ENCODE results near the gene FAM184B.
A peak's percentile ranks its signal among the peaks of the same experiment; 100 is the strongest.

FAM184B gene

DNA sequence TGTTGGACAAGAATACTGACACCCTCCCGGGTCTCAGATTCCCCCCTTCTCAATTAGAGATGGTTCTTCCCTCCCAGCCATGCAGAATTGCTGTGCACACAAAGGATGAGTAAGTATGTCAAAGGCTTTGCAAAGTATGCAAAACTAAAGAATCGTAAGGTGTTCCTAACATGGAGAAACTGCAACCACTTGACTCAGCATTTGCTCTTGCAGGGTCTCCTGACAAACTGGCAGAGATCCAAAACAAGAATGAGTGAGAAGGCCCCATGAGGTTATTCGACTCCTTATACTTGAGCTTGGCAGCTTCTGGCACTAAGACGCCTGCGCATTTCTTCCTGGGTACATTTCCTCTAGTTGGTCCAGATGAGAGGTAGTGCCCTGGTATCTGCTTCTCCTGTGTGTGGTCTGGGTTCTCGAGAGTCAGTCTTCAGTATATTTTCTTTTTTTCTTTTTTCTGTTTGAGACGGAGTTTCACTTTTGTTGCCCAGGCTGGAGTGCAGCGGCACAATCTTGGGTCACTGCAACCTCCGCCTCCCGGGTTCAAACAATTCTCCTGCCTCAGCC, 8.2 kb downstream of the FAM184B start:
- DNase-seq (ENCODE audit: low read depth in 2 of 2), result no peak

DNA sequence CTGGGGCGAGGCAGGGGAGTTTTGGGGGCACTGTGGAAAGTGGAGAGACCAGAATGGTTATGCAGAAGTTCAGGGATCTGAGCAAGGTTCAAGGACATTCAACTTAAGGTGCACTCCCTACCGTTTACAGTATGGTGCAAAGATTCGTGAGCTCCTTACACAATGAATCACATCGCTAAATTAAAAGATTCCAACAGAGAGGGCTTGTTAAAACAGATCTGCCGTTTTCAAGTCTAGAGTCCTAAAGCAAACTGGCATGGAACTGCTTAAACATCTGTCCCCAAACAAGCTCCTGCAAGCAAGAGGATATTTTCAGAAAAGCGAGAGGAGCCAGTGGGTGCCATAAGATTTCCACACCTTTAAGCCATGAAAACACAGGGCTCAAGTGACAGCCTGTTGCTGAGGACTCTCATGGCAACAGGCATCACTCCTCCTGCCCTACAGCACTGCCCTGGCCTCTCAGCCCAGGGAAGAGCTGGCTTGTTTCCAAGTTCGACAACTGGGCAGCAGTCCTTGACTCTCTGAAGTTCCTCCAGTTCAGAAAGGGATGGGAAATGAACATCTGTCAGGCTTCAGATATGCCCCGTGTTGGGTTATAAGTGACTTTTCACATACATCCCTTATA, 10.0 kb downstream of the FAM184B start:
- no peak for DNase-seq (ENCODE audit: low read depth in 2 of 2)

DNA sequence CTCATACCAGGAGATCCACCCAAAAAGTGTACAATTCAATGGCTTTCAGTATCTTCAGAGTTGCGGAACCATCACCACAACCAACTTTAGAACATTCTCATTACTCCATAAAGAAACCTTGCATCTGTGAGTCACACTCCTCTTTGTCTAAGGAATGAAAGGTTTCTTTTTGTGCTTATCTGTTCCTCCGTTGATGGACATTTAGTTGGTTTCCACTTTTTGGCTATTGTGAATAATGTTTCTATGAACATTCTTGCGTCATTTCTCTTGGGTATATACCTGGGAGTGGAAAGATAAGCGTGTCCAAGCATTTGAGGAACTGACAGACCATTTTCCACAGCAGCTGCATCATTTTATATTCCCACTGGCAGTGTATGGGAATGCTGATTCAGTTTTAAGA, 10.6 kb downstream of the FAM184B start:
- DNase-seq (ENCODE audit: low read depth in 2 of 2), result no peak

DNA sequence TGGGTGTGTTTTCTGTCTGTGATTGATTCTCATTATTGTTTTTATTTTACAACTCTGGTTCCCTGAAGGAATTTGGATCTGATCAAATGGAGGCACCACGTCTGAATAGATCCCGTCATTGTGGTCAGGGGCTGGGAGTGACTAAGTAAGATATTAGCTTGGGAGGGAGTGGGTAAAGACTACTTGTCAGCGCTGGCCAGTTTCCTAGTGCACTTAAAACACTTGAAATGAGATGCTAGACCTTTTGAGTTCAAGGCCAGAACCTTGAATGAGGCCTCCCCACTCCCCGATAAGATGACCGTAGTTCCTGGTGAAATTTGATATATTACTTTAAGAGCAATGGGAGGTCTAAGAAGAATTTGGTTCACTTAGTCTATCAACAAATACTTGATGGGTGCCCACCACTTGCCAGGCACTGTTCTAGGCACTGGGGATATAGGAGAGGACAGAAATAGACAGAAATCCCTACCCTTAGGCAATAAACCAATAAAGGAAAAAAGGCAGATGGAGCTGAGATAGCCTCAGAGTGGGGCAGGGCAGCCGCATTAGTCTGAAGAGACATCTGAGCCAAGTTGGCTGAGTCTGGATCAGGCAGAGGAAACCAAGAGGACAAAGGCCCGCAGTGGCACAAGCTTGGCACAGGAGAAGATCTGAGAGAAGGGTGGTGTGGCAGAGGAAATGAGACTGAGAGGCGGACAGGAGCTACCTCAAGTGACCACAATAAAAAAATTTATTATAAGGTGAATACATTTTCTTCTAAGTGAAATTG, 11.8 kb downstream of the FAM184B start:
- no peak for DNase-seq (ENCODE audit: low read depth in 2 of 2)

DNA sequence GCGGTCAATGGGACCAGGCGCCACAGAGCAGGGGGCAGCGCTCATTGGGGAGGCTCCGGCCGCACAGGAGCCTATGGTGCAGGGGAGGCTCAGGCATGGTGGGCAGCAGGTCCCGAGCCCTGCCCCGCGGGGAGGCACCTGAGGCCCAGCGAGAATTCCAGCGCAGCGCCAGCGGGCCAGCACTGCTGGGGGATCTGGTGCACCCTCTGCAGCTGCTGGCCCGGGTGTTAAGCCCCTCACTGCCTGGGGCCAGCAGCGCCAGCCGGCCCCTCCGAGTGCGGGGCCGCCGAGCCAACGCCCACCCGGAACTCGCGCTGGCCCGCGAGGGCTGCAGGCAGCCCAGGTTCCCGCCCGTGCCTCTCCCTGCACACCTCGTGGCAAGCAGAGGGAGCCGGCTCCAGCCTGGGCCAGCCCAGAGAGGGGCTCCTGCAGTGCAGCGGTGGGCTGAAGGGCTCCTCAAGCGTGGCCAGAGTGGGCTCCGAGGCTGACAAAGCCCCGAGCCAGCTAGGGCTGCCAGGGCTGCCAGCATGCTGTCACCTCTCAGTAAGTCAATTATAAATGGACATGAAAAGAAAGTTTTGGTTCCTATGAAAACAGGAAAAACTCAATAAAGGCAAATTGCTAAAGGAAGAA, 14.5 kb downstream of the FAM184B start:
- DNase-seq (ENCODE audit: low read depth in 2 of 2), result no peak

DNA sequence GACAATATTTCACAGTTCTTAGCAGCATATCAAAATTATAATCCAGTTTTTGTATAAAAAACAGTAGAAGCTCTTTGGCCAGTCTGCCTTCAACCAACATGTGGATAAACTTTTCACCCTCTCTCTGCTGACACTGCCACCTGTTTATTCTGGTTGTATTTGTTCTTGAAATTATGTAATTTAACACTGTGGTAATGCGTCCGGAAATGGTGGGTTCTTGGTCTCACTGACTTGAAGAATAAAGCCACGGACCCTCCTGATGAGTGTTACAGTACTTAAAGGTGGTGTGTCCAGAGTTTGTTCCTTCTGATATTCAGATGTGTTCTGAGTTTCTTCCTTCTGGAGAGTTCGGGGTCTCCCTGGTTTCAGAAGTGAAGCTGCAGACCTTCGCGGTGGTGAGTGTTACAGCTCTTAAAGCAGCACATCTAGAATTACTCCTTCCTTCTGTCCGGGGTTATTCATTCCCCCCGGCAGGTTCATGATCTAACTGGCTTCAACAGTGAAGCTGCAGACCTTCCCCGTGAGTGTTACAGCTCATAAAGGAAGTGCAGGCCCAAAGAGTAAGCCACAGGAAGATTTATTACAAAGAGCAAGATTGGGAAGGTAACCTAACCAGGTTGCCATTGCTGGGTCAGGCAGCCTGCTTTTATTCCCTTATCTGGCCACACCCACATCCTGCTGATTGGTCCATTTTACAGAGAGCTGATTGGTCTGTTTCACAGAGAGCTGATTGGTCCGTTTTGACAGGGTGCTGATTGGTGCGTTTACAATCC, 15.7 kb downstream of the FAM184B start:
- DNase-seq (ENCODE audit: low read depth in 2 of 2), result no peak

DNA sequence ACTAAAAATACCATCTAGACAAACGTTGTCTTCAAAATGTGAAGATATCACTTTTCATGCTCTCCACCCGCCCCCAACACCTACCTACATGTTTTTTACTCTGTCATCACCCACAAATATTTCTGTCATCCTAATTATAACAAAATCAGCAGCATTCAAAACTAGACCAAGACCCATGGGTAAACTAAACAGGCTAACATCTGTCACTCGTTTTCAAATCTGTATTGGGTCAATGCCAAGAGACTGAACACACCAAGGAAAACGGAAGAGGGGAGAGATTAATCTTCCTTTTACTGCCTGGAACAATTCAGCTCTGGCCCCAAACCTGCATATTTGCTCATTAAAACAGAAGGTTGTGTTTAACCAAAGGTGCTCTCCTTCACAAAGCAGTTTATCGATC, 17.5 kb downstream of the FAM184B start:
- no peak for DNase-seq (ENCODE audit: low read depth in 2 of 2)

DNA sequence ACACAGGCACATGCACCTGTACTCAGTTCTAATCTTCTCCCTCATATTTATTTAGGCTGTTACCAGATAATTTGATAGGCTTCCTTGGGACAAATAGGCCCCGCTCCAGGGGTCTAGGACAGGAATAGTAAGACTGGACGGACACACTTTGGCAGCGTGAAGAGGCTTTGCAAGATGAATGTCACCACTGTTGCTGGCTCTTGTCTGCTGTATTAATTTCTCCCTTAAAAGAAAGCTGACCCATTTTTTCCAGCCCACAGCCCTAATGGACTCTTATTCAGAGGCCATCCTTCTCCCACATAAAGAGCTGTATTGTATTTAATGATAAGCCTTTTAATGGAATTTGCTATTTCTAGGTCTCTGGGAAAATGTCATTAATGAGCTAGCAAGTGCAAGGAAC, 18.0 kb downstream of the FAM184B start:
- DNase-seq (ENCODE audit: low read depth in 2 of 2), result no peak

DNA sequence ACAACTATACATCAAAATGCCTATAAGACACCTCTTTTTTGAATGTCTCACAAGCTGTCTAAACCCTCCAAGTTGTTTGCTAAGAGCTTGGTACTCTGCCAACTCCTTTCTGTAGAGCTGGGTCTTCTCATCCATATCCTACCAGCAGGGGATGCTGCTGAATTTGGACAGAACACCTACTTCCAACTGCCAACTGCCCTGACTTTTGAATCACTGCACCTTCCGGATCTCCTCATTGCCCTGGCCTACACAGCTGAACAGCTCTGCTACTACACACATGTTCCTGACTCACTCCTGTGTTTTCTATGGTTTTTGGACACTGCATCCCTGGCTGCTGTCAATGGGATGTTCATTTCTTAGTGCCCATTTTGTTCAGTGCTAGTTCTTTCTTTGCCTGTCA, 18.7 kb downstream of the FAM184B start:
- DNase-seq (ENCODE audit: low read depth in 2 of 2), result no peak

DNA sequence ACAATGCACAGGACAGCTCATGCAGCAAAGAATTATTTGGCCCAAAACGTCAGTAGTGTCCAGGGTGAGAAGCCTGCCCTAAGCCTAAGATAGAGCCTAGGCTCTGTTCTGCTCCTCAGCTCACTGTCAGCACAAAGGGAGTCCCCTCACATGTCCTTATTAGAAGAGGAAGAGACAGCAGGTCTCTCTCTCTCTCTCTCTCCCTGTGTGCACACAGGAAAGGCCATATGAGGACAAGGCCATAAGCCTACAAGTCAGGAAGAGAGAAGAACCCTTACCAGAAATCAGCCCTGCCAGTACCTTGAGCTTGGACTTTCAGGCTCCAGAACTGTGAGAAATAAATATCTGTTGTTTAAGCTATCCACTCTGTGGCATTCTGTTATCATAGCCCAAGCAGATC, 20.4 kb downstream of the FAM184B start:
- DNase-seq (ENCODE audit: low read depth in 2 of 2), result no peak

DNA sequence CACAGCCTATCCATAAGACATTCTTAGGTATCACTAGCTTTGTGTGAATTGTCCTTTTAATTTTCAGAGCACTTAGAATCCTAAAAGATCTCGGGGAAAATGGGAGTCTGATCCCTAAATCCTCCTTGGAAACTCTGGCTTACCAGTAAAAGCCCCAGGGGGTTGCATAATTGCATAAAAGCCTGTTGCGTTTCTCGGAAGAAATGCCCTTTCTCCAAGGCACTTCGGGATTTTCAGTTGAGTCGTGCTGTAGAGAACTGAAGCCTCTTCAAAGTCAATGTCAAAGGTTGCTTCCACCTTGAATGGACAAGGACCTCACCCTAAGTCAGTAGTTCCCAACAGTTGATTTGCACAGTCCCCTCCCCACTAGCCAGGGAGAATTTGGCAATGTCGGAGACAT, 20.8 kb downstream of the FAM184B start:
- no peak for DNase-seq (ENCODE audit: low read depth in 2 of 2)

DNA sequence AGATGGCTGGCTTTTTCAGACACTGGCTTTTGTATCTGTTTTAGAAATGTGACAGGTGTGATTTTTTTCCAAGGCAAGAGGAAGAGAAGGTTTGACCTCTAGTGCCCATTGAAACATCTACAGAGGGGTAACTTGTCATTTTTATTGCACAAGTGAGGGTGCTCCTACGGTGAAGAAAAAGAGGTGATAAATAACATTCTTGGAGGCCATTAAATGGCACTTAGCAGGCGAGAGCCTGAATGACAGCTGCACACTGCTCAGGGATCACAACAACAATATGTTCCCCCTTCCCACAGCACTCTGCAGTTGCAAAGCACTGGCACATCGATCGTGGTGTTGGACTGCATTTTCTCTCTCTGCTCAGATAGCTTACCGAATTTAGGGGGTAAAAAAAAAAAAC, 22.9 kb downstream of the FAM184B start:
- DNase-seq (ENCODE audit: low read depth in 2 of 2), result no peak

DNA sequence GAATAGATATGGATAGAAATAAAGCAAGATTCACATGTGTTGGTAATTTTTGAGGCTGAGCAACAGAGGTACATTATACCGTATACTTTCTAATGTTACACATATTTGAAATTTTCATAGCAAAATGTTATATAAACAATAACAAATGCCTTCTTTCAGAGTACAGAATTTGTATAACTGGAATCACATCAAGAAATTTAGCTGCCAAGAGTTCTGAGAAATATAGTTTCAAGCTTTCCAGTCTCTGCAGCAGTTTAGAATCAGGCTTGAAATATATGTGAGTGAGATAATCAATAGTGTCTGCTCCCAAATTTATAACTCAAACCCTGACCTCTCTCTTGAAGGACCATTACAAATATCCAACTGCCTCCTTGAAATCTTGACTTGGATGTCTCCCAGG, 23.8 kb downstream of the FAM184B start:
- DNase-seq (ENCODE audit: low read depth in 2 of 2), result no peak

DNA sequence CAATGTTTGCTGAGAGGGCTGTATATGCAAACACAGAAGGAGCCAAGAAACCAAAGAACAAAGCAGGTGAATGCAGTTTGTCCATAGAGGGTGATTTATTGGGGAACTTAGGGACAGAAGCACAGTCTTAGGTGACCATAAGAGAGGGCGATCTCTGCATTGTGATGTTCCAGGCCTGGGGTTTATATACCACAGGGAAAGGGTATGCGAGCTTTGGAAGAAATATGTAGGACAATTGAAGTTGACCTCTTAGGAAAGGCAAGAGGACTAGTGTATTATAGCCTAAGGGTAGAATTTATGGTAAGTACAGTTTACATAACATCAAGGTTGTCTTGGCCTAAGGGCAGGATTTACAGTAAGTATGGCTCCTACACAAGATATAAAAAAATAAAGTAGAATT, 27.8 kb downstream of the FAM184B start:
- no peak for DNase-seq (ENCODE audit: low read depth in 2 of 2)

DNA sequence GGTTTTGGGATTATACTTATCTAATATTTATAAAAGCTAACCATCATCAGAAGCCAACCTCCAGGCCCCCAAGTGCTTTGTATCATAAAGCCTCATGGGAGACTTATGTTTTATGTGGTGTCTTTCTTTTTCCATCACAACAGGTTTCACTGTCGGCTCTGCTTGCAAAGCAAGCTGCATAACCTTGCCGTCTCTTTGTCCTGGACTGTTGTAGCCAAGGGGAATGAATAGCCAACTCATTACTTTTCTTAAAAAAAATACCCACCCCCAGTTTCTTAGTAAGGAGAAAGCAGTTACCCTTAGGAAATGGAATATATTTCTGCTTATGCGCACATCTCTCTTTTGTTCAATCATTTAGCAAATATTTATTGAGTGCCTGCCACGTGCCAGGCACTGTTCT, 40.7 kb downstream of the FAM184B start:
- DNase-seq (ENCODE audit: low read depth in 2 of 2), result no peak

DNA sequence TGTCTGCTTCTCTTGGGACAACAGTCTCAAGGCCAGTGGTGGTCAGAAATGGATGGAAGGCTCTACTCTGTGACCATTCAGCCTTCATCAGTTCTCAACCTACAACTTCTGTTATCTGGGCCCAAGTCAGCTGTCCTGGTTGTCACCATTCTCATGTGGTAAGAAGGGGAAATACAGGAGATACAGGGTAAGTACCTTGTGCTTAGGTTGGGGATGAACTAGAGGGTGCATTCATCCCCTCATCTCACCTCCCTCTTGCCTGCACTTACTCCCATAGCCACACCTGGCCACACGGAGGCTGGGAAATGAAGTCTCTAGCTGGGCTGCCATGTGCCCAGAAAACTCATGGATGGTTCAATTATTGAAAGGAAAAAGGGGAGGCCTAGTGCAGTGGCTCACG, 44.9 kb downstream of the FAM184B start:
- no peak for DNase-seq (ENCODE audit: low read depth in 2 of 2)

DNA sequence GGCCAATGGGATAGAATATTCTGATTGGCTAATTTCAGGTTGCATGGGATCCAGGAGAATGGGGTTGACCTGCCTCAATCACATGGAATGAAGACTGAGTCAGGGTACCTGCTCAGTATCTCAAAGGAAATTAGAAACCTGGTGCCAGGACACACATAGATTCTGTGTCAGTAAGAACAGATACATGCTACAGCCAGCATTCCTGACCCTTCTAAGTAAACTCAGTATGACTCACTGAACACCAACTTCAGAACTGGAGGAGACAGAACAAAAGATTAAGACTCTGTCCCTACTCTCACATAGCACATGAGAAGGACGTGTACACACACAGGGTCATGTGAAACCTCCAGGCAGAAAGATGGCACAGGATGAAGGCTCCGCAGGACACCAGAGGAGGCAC, 54.5 kb downstream of the FAM184B start:
- DNase-seq (ENCODE audit: low read depth in 2 of 2), result no peak

DNA sequence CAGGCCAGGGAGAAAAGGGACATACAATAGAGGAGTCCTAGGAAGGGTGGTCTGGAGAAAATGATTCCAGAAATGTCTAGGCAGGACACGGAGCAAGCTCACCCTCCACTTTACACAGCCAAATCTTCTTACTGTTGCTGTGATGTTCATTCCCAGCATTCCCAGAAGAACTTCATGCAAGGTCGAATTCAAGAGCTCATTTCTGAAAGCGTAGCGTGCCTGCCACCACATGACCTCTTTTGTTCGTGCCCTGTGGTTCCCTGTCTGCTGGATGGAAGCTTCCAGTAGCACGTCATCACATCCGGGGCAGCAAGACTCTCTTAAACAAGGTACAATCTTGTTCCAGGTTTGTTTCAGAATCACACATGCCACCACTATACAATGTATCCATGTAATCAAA, 57.8 kb downstream of the FAM184B start:
- no peak for DNase-seq (ENCODE audit: low read depth in 2 of 2)

DNA sequence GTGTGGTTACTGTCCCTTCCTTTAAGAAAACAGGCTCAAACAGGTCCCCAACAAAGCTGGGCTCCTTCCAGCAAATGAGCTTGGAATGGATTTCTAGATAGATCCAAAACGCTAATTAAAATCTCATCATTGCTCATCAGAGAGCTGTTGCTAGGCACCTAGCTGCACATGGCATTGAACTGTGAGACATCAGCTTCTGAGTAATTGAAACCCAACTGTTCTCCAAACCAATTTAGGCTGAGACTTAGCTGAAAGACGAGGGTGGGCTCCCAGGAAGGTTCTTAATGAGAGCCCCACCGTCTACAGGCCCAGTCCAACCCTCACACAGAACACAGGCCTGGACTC, 59.1 kb downstream of the FAM184B start:
- peak in 1 of 2 experiments; percentile 3 for DNase-seq (ENCODE audit: low read depth in 2 of 2)

DNA sequence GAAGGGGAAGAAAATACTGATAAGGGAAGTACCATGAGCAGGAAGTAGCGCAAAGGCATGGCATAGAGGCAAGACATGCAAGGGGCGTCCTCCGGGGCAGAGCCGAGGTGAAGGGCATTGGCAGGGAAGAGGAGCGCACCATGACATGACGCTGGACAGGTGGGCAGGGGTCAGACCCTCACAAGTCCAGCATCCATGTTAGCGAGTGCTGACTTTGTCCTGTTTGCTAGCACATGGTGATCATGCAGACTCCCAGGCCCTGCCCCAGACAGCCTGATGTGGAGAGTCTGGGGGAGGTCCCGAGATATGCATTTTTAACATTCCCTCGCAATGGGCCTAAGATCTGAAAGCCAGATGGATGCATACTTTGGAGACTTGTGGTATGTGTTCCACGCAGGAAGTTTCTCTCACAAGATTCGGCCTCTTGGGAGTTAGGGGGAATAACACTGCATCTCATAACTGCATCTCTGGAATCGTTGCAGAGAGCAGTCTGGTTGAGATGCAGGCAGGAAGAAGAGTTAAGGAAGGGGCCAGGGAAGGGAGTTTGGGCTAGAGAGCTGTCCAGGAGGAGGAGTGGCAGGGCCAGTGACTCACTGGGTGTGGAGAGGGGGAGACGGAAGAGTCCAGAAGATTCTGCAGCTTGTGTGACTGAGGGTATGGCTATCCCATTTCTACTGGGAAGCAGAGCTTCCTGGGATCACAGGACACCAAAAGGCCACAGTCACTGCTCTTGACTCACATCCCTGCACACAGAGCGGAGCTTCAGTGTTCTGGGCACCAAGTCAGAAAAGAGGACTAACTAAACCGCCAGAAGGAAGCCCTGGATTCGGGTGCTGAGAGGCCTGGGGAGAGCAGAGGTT, 59.7 kb downstream of the FAM184B start:
- DNase-seq (ENCODE audit: low read depth in 2 of 2), result peak; percentile 84 to 86

DNA sequence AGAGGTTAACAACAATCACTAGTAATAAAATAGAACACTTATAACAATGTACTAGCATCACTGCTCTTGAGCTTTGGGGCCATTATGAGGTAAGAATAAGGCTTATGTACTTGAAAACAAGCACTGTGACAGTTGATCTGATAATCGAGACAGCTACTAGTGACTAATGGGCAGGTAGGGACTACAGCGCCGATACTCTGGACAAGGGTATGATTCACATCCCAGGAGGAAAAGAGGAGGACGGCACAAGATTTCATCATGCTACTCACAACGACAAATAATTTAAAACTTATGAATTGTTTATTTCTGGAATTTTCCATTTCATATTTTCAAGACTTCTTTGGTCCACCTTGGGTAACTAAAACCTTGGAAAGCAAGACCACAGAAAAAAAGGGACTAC, 62.3 kb downstream of the FAM184B start:
- no peak for DNase-seq (ENCODE audit: low read depth in 2 of 2)

All from fibroblast of skin of left quadriceps (primary cell).